HG02642 (cell line): Measurements from ENCODE around the gene RTEL1.

Source experiments
- ATAC-seq: cut with Tn5 transposase; IDR thresholded peaks from one replicate; pipeline ENCODE4 v1.9.1; 2021; ENCODE audit warnings: mild to moderate bottlenecking; ENCODE audit not compliant: unreplicated experiment, poor library complexity

RTEL1 gene

GRCh38 chr20:63685269-63686026, 27.3 kb downstream of the RTEL1 start:
- ATAC-seq, result no peak

GRCh38 chr20:63686094-63686491, 28.0 kb downstream of the RTEL1 start:
- no peak for ATAC-seq

GRCh38 chr20:63686492-63687321, 28.6 kb downstream of the RTEL1 start:
- no peak for ATAC-seq

- ATAC-seq, result no peak
These were observed 29.5 kb downstream of the RTEL1 start for GRCh38 chr20:63687419-63688178.

GRCh38 chr20:63688228-63689045, 30.3 kb downstream of the RTEL1 start:
- no peak for ATAC-seq

GRCh38 chr20:63689046-63690002, 31.2 kb downstream of the RTEL1 start:
- ATAC-seq, result no peak

GRCh38 chr20:63690003-63690897, 32.1 kb downstream of the RTEL1 start:
- no peak for ATAC-seq

- ATAC-seq, result no peak
These were observed 33.0 kb downstream of the RTEL1 start for GRCh38 chr20:63690898-63691710.

GRCh38 chr20:63691711-63692435, 33.8 kb downstream of the RTEL1 start:
- ATAC-seq, result no peak

GRCh38 chr20:63692436-63693082, 34.4 kb downstream of the RTEL1 start:
- no peak for ATAC-seq

- ATAC-seq, result no peak
These were observed 35.1 kb downstream of the RTEL1 start for GRCh38 chr20:63693083-63693732.

- no peak for ATAC-seq
These were observed 35.8 kb downstream of the RTEL1 start for GRCh38 chr20:63693733-63694583.

GRCh38 chr20:63694584-63695423, 36.7 kb downstream of the RTEL1 start:
- no peak for ATAC-seq
